Endothelial cell (in vitro differentiated cells): ENCODE data around the gene NPAS2. TPM values are rescaled to one million over a fixed set of nuclear protein-coding genes. Genes with fewer than 3 reads are reported as not detected.

Source experiments
- DNase-seq: peaks from one replicate; pipeline ENCODE4 v3.0.0; 2021; ENCODE audit warnings: low spot score
- H3K27ac Mint-ChIP-seq: one replicate; pipeline ENCODE4 v1.8.0; 2021; ENCODE audit warnings: mixed read lengths, inconsistent platforms; ENCODE audit not compliant: unreplicated experiment
- H3K27me3 Mint-ChIP-seq: one replicate; pipeline ENCODE4 v1.8.0; 2021; ENCODE audit warnings: mild to moderate bottlenecking, moderate library complexity, mixed read lengths, inconsistent platforms; ENCODE audit not compliant: unreplicated experiment
- H3K36me3 Mint-ChIP-seq: one replicate; pipeline ENCODE4 v1.8.0; 2021; ENCODE audit warnings: mild to moderate bottlenecking, low read depth, mixed read lengths, inconsistent platforms; ENCODE audit not compliant: unreplicated experiment
- H3K4me1 Mint-ChIP-seq: one replicate; pipeline ENCODE4 v1.8.0; 2021; ENCODE audit warnings: mild to moderate bottlenecking, mixed read lengths, inconsistent platforms; ENCODE audit not compliant: unreplicated experiment
- H3K4me3 Mint-ChIP-seq: one replicate; pipeline ENCODE4 v1.8.0; 2021; ENCODE audit warnings: mild to moderate bottlenecking, mixed read lengths, inconsistent platforms; ENCODE audit not compliant: unreplicated experiment
- H3K9me3 Mint-ChIP-seq: one replicate; pipeline ENCODE4 v1.8.0; 2021; ENCODE audit warnings: mixed read lengths, inconsistent platforms; ENCODE audit not compliant: unreplicated experiment
- total RNA-seq: library from RNA; stranded (reverse); fragmentation: NEBNext Ultra II Directional; extraction: Animal tissue kit (Norgen Biotek cat#: 25700); gene quantifications from one replicate; pipeline ENCODE4 v1.2.1, GENCODE V29; 2021; ENCODE audit not compliant: unreplicated experiment
- TF ChIP-seq, protein P1 (sequence below): fragments of 200-600 bp; sonication (generic); IDR thresholded peaks from one replicate; pipeline ENCODE4 v1.5.0; 2021; ENCODE audit warnings: antibody characterized with exemption; ENCODE audit not compliant: unreplicated experiment

The NPAS2 gene
- total RNA-seq, 1 donor from 2014 or later = 70.1 TPM

- no peak overlapping the region for H3K4me3 Mint-ChIP-seq
Observed at GRCh38 chr2:100910111-100910510, 90.2 kb downstream of the NPAS2 start.

GRCh38 chr2:100919316-100919715 lies 99.4 kb downstream of the NPAS2 start:
- H3K4me1 Mint-ChIP-seq = peaks cover 10% of the 10 kb centered on the region
- no peak overlapping the region for H3K27ac Mint-ChIP-seq
- DNase-seq = no peak
- peaks cover 45% of the 10 kb centered on the region for H3K36me3 Mint-ChIP-seq
- H3K9me3 Mint-ChIP-seq = no peaks in the 10 kb centered on the region
- TF ChIP-seq, protein P1, sequence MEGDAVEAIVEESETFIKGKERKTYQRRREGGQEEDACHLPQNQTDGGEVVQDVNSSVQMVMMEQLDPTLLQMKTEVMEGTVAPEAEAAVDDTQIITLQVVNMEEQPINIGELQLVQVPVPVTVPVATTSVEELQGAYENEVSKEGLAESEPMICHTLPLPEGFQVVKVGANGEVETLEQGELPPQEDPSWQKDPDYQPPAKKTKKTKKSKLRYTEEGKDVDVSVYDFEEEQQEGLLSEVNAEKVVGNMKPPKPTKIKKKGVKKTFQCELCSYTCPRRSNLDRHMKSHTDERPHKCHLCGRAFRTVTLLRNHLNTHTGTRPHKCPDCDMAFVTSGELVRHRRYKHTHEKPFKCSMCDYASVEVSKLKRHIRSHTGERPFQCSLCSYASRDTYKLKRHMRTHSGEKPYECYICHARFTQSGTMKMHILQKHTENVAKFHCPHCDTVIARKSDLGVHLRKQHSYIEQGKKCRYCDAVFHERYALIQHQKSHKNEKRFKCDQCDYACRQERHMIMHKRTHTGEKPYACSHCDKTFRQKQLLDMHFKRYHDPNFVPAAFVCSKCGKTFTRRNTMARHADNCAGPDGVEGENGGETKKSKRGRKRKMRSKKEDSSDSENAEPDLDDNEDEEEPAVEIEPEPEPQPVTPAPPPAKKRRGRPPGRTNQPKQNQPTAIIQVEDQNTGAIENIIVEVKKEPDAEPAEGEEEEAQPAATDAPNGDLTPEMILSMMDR = peak; percentile 63
- peaks cover 1% of the 10 kb centered on the region for H3K27me3 Mint-ChIP-seq
- H3K4me3 Mint-ChIP-seq = no peak overlapping the region

More at GRCh38 chr2:100910111-100910510, 90.2 kb downstream of the NPAS2 start:
- DNase-seq = no peak
- H3K4me1 Mint-ChIP-seq = peaks cover 36% of the 10 kb centered on the region
- H3K9me3 Mint-ChIP-seq = no peaks in the 10 kb centered on the region
- H3K36me3 Mint-ChIP-seq = peaks cover 60% of the 10 kb centered on the region
- no peak overlapping the region for H3K27ac Mint-ChIP-seq
- TF ChIP-seq, protein P1 = no peak
- peaks cover 6% of the 10 kb centered on the region for H3K27me3 Mint-ChIP-seq

GRCh38 chr2:100921685-100922161 lies 101.8 kb downstream of the NPAS2 start:
- Mint-ChIP-seq H3K27ac (no peak overlapping the region), H3K36me3 (peaks cover 40% of the 10 kb centered on the region), H3K4me3 (peak overlapping the region; percentile 66), H3K4me1 (peaks cover 10% of the 10 kb centered on the region), H3K27me3 (no peaks in the 10 kb centered on the region), H3K9me3 (no peaks in the 10 kb centered on the region)
- TF ChIP-seq, protein P1 = no peak
- no peak for DNase-seq

DNA sequence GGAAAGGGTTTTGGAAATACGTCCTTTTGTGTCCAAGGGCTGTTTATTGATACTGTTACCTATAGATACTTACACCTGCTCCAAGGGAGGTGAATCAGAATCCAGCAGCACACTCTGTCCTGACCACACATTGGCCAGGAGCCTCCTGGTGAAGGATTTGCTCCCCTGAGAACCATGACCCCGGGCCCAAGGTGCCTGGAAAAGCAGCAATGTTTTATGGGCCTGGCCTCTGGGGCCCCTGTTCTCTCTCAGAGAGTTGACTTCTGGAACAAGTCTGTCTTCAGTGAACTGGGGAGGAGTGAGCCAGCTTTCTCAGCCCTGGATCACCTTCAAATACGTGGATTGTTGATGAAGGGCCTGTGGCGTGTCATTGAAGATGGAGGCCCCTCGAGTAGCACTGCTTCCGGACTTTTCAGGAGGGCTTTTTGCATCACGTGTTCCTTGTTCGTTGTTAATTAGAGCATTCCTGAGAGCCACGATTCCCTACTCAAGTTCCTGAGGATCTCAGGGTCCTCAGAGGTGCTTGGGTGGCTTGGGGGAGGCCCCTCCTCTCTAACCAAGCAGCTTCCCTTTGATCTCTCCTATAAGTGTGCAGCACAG lies 103.6 kb downstream of the NPAS2 start:
- TF ChIP-seq, protein P1 = no peak
- Mint-ChIP-seq H3K4me1 (peaks cover 10% of the 10 kb centered on the region), H3K27me3 (no peaks in the 10 kb centered on the region), H3K4me3 (no peak overlapping the region), H3K36me3 (peaks cover 50% of the 10 kb centered on the region), H3K27ac (no peak overlapping the region), H3K9me3 (no peaks in the 10 kb centered on the region)
- no peak for DNase-seq

DNA sequence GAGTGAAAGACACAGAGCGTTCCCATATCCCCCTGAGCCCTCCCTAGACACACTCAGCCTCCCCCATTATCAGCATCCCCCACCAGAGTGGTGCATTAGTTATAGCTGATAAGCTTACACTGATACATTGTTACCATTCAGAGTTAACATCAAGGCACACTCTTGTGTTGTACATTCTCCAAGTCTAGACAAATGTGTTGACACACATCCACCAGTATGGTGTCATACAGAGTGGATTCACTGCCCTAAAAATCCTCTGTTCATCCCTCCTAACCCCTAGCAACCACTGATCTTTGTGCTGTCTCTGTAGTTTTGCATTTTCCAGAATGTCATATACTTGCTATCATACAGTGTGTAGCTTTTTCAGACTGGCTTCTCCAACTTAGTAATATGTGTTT lies 104.2 kb downstream of the NPAS2 start:
- DNase-seq = no peak
- TF ChIP-seq, protein P1 = no peak
- no peaks in the 10 kb centered on the region for H3K9me3 Mint-ChIP-seq
- H3K4me3 Mint-ChIP-seq = no peak overlapping the region
- peaks cover 48% of the 10 kb centered on the region for H3K36me3 Mint-ChIP-seq
- no peak overlapping the region for H3K27ac Mint-ChIP-seq
- no peaks in the 10 kb centered on the region for H3K27me3 Mint-ChIP-seq
- H3K4me1 Mint-ChIP-seq = peaks cover 10% of the 10 kb centered on the region
